D721Med (cell line): ENCODE data around the gene TAS2R38.

Source experiments
- DNase-seq: peaks from one replicate; pipeline ENCODE4 v3.0.0; 2011; ENCODE audit warnings: low spot score; ENCODE audit not compliant: insufficient read length
- FAIRE-seq: peaks from 2 replicates; lab custom pipeline; 2011; peaks lifted over from hg19 to GRCh38; lab: Jason Lieb, UNC
- CTCF ChIP-seq: IDR thresholded peaks from 2 replicates; pipeline ENCODE4 v1.5.1; 2012; ENCODE audit warnings: mild to moderate bottlenecking, control low read depth; ENCODE audit not compliant: insufficient read depth; ENCODE audit errors: missing control alignments

TAS2R38 gene

DNA sequence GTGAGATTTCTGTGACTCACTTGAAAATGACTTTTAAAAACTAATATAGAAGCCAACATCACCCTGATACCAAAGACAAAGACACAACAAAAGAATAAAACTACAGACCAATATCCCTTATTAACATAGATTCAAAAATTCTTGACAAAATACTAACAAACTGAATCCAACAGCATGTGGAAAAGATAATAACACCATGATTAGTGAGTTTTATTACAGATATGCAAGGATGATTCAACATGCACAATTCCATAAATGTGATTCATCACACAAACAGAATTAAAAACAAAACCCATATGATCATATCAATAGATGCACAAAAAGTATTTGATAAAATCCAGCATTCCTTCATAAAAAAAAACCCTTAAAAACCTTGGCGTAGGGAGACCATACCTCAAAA lies 28.6 kb upstream of the TAS2R38 start:
- FAIRE-seq (no peak), DNase-seq (no peak)
- no peak for TF ChIP-seq CTCF

- no peak for TF ChIP-seq CTCF
- FAIRE-seq: no peak
- no peak for DNase-seq
These were observed 27.7 kb upstream of the TAS2R38 start for GRCh38 chr7:142001163-142001874.

- no peak for FAIRE-seq
- TF ChIP-seq CTCF: no peak
- no peak for DNase-seq
These were observed 26.7 kb upstream of the TAS2R38 start for GRCh38 chr7:142000244-142000643.

DNA sequence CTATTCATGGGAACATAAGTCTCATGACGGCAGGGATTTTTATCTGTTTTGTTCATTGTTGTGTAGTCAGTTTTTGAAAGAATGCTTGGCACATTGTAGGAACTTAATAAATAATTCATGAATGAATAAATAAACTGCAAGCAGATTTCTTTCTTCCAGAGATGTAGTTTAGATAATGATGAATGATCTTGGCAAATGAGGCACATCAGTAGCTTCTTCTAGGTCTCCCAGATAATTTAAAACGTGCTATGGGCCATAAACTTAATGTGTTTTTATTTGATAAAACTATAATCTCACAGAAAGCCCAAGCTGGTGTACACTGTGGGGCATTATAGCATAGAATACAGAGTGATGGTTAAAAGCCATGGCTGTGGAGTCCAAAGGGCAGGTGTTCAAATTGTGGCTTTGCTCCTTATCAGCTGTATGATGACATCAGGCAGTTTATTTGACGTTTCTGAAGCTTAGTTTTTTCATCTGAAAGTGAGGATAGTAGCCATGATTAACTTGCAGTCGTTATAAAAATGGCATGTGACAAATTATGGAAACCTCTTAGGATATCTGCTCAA lies 25.6 kb upstream of the TAS2R38 start:
- FAIRE-seq: no peak
- no peak for TF ChIP-seq CTCF
- no peak for DNase-seq

DNA sequence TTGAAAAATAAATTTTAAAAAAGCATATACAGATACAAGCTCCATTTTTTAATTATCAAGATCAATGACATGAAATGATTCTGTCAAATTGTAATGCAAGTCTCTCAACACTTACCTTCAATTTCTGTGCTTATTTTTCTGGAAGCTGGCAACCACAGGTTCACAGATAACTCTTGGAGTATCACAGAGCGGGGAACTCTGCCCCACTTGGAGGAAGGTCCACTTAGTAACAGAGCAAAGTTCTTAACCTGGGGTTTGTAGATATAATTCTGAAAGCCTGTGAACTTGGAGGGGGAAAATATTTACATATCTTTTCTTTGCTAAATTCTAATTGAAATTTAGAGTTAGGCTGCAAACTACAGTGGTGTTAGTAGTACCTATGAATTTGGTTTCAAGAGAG lies 19.8 kb upstream of the TAS2R38 start:
- TF ChIP-seq CTCF: no peak
- no peak for DNase-seq
- FAIRE-seq: no peak

GRCh38 chr7:141992688-141993087 lies 19.1 kb upstream of the TAS2R38 start:
- TF ChIP-seq CTCF: no peak
- no peak for FAIRE-seq

DNA sequence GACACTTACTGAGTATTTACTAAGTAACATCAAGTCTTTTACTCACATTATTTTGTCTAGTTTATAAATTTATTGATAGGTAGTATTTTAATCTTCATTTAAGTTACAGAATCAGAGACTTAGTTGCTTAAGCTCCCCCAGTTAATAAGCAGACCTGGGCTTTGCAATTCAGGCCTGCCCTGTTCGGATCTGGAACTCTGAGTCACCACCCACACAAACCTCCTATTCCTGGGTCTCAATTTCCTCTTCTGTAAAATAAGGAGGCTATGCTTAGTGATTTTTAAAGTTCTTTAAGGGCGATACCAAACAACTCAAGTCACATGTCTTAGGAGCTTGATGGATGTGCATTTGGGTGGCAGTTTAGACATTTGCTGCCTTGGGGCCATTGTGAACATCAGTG lies 18.6 kb upstream of the TAS2R38 start:
- FAIRE-seq: no peak

More at GRCh38 chr7:141992688-141993087, 19.1 kb upstream of the TAS2R38 start:
- DNase-seq: no peak

More for the DNA sequence above, 18.6 kb upstream of the TAS2R38 start:
- no peak for DNase-seq
- no peak for TF ChIP-seq CTCF
